GM19455 (cell line): Measurements from ENCODE around the gene TBPL2.
"Not testable (repeated sequence)": the region's sequence is repeated elsewhere in the genome, so short reads cannot be mapped to it uniquely, and the experiment has no call there.

Source experiments
- ATAC-seq: cut with Tn5 transposase; IDR thresholded peaks from one replicate; pipeline ENCODE4 v1.9.1; 2021; ENCODE audit not compliant: unreplicated experiment

Gene TBPL2

DNA sequence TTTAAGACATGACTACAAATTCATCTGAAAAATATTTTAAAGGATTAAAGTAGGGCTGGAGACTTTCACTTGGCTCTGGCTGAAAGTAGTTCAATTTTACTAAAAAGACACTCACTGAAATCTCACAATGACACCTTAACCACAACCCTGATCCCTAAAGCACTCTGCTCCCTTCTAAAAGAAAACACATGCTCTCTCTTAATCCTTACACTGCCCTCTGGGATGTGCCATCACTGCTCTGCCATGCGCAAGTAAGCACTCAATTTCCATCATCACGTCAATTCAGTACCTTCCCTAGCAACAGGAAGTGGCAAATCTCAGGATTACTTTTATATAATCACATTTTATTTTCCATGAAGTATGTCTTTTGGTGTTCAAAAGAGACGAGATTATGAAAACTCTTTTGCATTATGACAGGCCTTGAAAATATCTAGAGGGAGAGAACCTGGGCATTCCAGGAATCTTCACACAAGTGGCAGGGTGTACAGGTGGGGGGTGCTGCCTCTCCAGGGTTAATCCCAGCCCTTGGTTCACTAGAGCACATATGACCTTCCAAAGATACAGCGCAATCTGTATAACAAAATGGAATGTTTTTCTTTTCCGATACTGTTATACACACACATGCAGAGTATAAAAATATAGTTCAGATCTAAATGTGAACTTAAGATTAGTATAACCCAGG lies 36.1 kb downstream of the TBPL2 start:
- ATAC-seq: no peak

DNA sequence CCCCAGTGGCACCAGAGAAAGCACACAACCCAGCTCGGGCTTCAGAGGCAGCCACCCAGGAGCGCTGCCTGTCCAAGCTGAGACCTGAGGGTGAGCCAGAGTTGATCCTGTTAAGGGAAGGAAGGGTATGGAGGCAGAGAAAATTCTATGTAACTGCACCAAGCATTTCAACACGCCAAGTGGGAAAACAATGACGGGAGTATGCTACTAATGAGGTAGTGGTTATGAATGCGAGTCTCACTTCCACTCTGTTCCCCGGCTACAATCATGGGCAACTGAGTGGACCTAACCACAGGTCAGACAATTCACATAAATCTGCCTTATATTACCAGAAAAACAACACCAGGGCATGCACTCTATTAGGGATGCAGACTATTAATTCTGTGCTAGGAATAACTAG lies 38.7 kb downstream of the TBPL2 start:
- no peak for ATAC-seq

DNA sequence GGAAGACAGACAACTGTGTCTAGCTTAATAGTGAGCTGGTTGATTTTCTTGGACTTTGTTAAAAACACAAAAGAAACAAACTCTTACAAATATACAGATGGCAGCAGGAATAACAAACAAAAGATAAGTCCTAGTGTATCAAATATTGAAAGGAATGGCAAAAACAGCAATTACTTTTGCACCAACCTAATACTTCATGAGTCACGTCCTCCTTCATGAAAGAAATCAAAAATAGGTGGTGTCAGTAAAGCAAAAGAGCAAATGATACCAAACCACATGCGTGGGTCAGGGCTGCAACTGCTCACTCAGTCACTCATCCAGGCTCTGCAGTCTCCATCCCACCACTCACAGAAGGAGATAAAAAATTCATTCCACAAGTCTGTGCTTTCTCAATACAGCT lies 40.6 kb downstream of the TBPL2 start:
- ATAC-seq: no peak

DNA sequence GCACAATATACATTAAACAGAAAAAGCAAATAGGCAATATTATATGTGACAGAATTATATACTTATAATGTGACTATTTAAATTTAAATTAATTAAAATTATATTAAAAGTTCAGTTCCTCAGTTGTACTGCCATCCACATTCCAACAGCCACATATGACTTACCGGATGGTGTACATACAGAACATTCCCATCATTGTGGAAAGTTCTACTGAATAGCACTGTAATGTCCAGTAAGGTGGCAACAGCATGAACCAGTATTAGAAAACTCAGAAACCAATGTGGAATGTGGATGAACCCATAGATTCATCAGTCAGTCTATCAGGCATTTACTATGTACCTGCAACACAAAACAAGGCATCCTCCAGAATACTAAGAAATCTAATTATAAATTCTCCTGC lies 41.2 kb downstream of the TBPL2 start:
- no peak for ATAC-seq

DNA sequence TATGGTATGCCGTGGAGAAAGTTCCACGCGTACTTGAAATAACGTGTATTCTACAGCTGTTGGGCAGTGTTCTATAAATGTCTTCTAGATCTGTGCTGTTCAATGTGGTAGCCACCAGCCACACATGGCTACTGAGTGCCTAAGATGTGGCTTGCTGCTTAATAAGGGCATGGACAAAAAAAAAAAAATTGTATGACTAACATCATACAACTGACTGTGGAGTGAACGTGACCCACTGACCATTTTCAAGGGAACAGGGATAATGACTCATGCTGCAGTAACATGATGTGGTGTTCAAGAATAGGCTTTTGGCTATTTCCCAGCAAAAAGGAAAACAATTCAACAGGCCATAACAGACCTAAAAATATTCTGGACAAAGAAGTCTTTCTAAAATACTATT lies 41.7 kb downstream of the TBPL2 start:
- ATAC-seq: no peak

DNA sequence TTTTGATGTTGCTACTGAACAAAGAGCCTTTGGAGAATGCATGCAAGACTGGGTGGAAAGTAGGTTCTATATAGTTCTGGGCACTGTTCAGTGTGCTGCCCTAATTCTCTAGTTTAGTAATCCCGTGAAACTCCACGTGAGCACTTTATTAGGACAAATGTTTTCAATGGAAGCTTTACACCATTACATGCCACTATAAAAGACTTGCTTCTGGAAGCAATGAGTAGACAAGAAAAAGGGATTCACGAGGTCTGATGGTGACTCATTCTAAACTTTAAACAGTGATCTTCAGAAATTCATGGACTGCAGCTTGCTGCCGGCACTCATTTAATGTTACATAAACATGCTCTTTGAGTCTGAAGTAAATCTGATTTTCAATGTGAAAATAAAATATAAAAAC lies 51.1 kb downstream of the TBPL2 start:
- no peak for ATAC-seq

DNA sequence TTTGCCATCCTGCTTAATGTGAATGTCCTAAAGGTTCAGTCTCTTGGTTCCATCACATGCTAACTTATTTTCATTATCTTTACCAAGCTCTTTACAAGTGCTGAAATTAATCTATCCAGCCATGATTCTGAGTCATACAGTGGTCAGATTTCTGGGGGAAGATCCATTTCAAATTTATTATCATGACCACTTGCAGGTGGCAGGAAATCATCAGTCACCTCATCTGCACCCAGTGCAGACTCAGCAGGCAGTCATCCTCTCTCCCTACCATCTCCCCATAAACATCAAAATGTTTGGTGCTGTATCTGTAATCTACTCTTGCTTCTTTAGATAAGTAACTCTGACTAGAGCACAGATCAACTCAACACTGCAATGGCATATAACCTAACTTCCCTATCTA lies 52.3 kb downstream of the TBPL2 start:
- no peak for ATAC-seq

DNA sequence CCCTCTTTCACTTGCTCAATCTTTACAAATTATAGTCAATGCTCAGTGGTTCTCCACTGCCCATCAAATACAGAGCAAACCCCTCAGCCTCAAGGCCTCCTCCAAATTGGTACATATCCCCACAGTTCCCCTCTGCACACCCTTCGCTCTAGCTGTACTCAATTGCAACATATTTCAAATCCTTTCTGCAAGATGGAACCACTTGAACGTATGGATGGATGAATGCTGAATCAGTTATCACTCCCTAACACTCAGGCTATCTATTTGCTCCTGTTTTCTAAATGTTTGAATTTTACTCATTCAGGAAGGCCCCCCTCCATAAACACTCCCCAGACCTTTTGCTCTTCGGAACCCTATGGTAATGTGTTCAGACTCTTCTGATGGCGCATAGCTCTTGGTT lies 53.3 kb downstream of the TBPL2 start:
- ATAC-seq: no peak

DNA sequence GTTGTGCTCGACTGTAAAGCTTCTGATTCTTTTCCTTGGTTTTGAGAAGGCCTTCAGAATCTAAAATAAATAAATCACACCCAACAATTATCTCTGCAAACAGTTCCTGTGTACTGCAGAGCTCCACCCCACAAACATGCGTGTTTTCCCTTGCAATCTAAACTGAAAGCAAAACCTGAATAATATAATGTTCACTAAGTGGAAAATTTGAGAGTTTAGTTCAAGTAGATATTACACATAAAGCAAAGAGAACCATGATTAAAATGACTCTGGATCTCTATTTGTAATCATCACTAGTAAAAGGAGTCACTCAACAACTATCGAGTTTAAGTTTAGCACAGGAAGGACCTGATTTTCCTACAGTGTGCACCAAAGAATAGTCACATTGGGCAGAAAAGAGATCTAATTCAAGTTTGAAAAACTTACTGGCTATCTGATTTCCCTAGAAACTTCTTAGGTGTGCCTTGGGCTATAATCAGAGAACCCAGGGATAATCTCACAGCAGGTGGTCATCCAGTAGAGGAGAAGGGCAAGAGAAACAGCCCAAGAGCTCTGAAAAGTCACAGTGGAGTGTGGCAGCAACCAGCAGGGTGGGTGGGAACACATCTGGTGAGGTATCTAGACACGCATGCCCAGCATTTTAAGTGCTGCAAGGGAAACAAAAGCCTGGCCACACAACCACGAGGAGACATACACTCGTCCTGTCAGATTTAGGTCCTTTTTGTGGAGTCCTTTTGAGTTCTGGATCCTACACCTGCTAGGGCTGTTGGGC lies 54.2 kb downstream of the TBPL2 start:
- ATAC-seq: no peak

DNA sequence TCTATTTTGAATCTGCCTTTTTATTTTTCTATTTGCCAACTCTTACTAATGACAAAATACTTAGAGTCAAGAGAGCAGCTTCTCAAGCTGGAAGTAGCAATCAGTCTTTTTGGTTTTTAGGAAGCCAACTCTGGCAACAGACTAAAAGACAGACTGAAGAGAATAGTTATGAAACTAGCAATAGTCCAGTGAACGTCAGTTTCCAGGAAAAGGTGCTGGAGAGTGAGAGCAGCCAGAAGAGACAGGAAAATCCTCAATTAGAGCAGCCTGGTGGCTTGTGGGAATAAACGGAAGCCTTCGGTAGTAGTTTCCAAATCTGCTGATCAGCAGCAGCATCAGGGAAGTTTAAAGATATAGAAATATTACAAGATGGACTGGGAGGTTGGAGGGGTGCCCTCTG lies 55.9 kb downstream of the TBPL2 start:
- no peak for ATAC-seq

DNA sequence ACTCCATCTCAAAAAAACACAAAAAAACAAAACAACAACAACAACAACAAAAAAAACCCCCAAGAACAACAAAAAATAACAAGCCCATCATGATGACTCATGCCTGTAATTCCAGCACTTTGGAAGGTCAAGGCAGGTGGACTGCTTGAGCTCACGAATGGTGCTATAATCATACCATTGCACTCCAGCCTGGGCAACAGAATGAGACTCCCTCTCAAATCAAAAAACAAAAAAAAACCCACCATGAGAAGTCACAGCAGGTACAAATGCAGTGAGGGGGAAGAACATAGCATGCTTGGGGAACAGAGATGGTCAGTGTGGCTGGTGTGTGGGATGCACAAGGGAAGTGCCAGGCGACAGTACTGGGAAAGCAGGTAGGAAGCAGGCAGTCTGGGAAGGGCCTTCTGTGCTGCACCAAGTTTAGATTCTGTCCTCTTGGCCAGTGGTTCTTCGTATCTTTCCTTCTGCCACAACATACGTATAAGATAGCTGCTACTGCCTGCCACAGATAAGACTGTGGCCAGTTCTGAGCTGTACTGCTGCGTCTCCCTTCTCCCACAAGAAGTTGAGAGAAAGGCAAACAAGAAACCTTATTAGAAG lies 56.8 kb downstream of the TBPL2 start:
- no peak for ATAC-seq

DNA sequence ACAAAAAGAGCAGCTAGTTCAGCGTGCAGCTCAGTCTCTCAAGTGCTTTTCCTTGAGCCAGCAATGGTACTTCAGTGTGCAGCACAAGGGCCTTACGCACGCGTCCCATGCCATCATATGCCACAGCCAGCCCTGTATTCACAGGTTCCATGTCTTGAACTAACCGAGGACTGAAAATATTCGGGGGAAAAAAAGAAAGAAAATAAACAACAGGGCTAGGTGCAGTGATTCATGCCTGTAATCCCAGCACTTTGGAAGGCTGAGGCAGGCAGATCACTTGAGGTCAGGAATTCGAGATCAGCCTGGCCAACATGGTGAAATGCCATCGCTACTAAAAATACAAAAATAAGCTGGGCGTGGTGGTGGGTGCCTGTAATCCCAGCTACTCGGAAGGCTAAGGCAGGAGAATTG lies 57.4 kb downstream of the TBPL2 start:
- ATAC-seq: not testable (repeated sequence)

DNA sequence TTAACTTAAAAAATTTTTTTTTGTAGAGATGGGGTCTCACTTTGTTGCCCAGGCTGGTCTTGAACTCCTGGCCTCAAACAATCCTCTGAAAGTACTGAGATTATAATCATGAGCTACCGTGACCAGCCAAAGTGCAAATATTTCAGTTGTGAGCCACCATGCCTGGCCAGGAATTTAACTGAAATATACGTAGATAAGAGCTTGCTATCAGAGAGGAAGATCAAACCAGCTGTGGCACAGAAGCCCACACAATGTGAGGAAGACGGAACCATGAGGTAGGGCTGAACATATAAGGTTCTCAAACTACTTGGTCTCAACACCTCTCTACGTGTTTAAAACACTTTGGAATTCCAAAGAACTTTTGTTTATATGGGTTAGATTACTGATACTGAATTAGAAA lies 57.9 kb downstream of the TBPL2 start:
- ATAC-seq: no peak

DNA sequence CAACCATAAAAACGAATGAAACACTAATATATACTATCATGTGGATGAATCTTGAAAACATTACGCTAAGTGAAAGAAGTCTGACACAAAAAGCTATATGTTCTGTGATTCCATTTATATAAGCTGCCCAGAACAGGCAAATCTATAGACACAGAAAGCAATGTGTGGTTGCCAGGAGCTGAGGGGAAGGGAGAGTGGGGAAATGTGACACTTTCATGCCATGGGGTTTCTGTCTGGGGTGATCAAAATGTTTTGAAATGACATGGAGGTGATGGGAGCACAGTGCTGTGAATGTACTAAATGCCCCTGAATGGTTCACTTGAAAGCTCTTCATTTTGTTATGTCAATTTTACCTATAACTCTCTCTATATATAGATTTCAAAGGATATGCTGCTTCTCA lies 58.9 kb downstream of the TBPL2 start:
- no peak for ATAC-seq

DNA sequence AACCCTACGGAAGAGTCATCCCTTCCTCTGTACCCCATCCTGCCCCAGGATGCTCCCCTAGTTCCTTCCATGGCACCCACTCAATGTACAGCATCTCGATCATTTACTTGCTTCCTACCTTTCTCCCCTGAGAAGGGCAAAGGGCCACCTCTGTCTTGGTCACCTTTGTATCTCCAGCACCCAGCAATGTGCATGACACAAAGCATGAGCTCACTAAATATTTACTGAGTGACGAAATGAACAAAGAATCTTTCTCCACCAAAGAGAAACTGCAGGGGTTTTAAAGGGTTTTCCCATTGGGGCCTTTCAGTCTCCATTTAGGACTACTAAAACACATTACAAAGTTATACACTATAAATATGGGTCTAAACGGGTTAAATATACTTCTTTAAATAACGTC lies 59.4 kb downstream of the TBPL2 start:
- ATAC-seq: no peak

DNA sequence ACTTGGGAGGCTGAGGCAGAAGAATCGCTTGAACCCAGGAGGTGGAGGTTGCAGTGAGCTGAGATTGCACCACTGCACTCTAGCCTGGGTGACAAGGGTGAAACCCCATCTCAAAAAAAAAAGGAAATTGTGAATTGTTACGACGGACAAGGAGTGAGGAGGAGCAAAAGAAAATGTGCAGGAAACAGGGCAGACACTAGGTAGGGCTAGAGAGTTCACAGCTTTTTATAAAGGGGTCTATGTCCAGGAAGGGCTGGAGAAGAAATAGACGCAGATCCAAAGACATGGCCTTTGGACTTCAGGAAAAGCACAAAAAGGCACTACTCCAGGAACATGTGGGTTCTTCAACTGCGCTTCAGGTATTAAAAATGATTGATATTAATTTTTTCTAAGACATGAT lies 63.2 kb downstream of the TBPL2 start:
- ATAC-seq: no peak

DNA sequence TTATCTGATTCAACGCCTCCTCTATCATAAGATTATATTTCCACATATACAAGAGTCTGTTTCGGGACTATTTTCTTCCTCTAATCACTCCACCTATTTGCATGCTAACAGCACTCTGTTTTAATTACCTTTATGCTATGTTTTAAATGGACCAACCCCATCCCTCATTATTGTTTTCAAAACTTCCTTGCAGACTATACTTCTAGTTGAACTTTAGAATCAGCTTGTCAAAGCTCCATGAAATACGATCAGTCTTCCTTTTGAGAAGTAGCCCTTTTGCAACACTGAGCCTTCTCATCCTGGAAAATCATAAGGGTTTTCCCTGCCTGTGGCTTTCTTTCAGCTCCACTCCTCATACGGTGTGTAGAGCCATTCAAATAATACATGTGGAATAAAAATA lies 65.6 kb downstream of the TBPL2 start:
- no peak for ATAC-seq

DNA sequence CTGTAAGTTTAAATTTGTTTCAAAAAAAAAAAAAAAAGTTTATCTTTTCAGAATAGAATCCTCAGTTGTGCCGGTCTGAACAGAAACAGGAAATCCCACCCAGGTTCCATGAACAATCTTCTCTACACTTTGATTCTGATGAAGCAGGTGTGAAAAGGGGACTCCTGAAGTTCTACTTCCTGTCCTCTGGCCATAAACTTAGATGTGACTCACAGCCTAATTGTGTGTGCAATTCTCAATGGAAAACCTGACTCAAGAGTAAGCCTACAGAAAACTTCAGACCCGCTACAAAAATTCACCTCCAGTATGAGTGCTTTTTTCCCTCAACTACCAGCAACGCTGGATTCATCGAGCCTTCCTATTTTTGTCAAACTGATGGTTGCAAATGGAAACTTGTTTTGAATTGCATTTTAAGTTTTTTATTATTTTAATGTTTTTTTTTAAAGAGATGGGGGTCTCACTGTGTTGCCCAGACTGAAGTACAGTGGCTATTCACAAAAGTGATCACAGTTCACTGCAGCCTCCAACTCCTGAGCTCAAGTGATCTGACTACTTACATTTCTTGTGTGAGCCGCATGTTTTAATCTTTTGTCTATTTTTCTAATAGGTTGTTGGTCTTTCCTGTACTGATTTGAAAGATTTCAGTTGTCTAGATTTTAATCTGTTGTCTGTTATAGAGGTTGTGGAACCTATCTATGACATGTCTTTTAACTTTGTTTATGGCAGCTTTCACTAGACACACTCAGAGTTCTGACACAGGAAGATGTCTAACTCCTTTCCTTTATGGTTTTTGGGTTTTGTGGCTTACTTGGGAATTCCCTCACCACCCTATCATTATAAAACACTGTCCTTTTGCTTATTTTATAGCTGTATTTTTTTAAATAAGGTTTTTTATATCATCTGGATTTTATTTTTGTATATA lies 66.4 kb downstream of the TBPL2 start:
- ATAC-seq: no peak

DNA sequence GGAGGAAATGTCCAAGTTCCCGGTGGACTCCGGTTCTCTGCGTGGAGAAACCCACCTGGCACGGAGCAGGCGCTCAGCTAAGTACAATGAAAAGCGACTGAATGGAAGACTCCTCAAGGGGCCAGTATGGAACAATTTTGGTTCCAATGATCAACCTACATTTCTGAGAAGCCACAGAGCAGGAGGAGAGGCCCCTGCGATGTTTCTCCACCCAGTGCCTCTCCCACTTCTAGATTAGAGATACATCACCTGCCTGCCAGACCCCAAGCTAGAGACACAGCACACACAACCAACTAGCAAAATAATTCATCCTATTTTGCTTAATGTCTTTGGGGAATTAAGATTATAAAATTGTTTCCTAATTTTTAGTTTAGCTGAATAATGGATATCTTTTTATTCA lies 67.6 kb downstream of the TBPL2 start:
- no peak for ATAC-seq

DNA sequence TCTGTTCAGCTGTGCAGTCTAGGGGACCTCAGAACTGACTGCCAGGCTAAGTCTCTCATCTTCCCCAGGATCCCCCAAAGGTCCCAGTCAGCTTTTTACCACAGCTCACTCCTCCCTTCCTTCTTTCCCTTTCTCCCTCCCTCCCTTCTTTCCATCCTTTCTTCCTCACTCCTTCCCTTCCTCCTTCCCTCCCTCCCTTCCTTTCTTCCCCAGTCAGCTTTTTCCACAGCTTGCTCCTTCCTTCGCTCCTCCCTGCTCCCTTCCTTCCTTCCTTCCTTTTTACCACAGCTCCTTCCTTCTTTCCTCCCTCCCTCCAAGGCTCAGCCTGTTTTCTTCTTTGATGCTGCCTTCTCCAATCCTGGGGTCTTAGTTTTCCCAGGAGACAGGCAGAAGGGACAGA lies 68.0 kb downstream of the TBPL2 start:
- no peak for ATAC-seq

DNA sequence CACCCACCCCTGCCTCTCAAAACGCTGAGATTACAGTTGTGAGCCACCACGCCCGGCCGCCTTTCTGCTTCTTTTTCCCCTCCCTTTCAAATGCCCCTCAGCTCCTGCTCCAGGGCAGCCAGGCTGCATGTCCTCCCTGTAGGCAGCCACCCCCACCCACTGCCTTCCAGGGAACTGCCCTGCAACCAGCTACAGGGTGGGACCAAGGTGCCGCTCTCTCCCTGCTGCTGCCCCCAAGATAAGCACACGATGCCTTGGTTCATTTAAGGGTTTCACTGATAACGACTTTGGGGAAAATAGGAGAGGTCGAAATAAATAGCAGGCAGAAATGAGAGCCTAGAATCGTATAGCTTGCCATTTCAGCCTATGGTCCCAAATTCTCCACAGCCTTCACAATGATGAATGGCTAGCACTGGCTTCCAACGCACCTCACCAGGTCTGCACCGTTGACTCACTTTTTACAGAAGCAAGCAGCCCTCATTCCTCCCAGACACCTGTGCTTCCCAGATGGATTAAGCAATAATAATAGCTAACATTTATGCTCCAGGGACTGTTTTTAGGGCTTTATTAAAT lies 69.4 kb downstream of the TBPL2 start:
- ATAC-seq: no peak
